H1 (cell line): ENCODE measurements around the gene ABCD1. TPM values are rescaled to one million over a fixed set of nuclear protein-coding genes. Genes with fewer than 3 reads are reported as not detected.

Experiments
- BACH1 ChIP-seq: IDR thresholded peaks from 2 replicates; pipeline ENCODE4 v1.6.1; 2012; ENCODE audit warnings: low read length, improper control_type of control experiment
- CEBPB ChIP-seq: IDR thresholded peaks from 2 replicates; pipeline ENCODE4 v1.6.1; 2012; ENCODE audit warnings: low read depth, low read length
- CHD1 ChIP-seq: IDR thresholded peaks from 2 replicates; pipeline ENCODE4 v1.6.1; 2012; ENCODE audit warnings: low read depth, low read length, improper control_type of control experiment
- CHD7 ChIP-seq: fragments of 300-600 bp; sonication (generic); IDR thresholded peaks from 2 replicates; pipeline ENCODE4 v1.7.1; 2012; ENCODE audit warnings: low read length, moderate library complexity, mild to moderate bottlenecking, inconsistent platforms; ENCODE audit not compliant: insufficient replicate concordance
- E2F6 ChIP-seq: IDR thresholded peaks from 2 replicates; pipeline ENCODE4 v1.6.1; 2012; ENCODE audit warnings: inconsistent platforms
- JUND ChIP-seq: IDR thresholded peaks from 2 replicates; pipeline ENCODE4 v1.6.1; 2011; ENCODE audit warnings: mild to moderate bottlenecking, improper control_type of control experiment, low read length
- KDM4A ChIP-seq: IDR thresholded peaks from one replicate; pipeline ENCODE4 v1.7.1; 2012; ENCODE audit warnings: low read depth, mild to moderate bottlenecking, moderate library complexity, low read length, inconsistent platforms; ENCODE audit not compliant: severe bottlenecking
- SP1 ChIP-seq: IDR thresholded peaks from 2 replicates; pipeline ENCODE4 v1.6.1; 2011; ENCODE audit warnings: low read depth, low read length
- TEAD4 ChIP-seq: IDR thresholded peaks from 2 replicates; pipeline ENCODE4 v1.6.1; 2012; ENCODE audit warnings: low read depth, low read length, inconsistent platforms, mixed read lengths
- polyA plus RNA-seq, 7 experiments: library from polyadenylated mRNA; depleted of rRNA in 3 of 7; stranded (reverse) in 5 of 7; unstranded in 2 of 7; fragments of >200 nt in 5 of 7; fragments of 200-250 nt in 2 of 7; gene quantifications; 1 replicate in 5 of 7; 2 replicates in 1 of 7; 4 replicates in 1 of 7; pipeline versions ENCODE4 v1.2.1 to v1.2.3, GENCODE V29; 2011 to 2013; ENCODE audit warnings: missing spikeins in 2 of 7, mixed read lengths in 2 of 7
- total RNA-seq: library from RNA; stranded (reverse); fragmentation: NEBNext Ultra II Directional; extraction: Animal tissue kit (Norgen Biotek cat#: 25700); gene quantifications from 2 replicates; pipeline ENCODE4 v1.2.1, GENCODE V29; 2021
- TF ChIP-seq, protein P1 (sequence below): IDR thresholded peaks from 2 replicates; pipeline ENCODE4 v1.6.1; 2011; ENCODE audit warnings: low read length, improper control_type of control experiment

ABCD1 gene
- total and polyA plus RNA-seq, 2 of the 8 experiments (the other 6 are each of a cell fraction or from before 2014, with no cell fraction given) = 3.1 to 6.6 TPM

GRCh38 chrX:153781428-153782047 is 56.9 kb downstream of the ABCD1 start (continued):
- TF ChIP-seq CHD7 (no peak), JUND (no peak), CEBPB (no peak), KDM4A (no peak), E2F6 (no peak), TEAD4 (no peak), CHD1 (no peak), SP1 (no peak), BACH1 (no peak)
- TF ChIP-seq, protein P1, sequence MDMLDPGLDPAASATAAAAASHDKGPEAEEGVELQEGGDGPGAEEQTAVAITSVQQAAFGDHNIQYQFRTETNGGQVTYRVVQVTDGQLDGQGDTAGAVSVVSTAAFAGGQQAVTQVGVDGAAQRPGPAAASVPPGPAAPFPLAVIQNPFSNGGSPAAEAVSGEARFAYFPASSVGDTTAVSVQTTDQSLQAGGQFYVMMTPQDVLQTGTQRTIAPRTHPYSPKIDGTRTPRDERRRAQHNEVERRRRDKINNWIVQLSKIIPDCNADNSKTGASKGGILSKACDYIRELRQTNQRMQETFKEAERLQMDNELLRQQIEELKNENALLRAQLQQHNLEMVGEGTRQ = no peak
